ENCODE data around the gene BEND7.
"Not testable (repeated sequence)": the region's sequence is repeated elsewhere in the genome, so short reads cannot be mapped to it uniquely, and the experiment has no call there.

The BEND7 gene

DNA sequence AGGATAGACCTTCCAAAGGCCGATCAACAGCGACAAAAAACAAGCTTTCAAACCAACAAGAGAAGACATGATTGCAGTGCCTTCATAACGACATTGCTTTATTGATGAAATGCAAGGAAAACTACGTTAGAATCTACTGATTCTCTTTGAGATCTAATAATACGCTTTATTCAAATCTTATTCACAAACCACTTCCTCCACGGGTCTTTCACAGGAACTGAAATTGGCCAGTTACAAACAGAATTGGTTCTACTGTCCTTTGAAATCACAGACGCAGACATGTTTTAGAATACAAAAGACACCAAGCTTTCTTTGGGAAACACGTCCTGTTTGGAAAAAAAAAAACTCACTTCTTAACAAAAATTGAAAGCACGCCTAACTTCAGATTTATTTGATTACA is 106.0 kb downstream of the BEND7 start:
- DNase-seq (ENCODE audit: low read depth in 3 of 3, low spot score in 1 of 3): no peak

- no peak for DNase-seq (ENCODE audit: low read depth in 3 of 3, low spot score in 1 of 3)
These were observed 107.4 kb downstream of the BEND7 start for GRCh38 chr10:13421382-13421917.

- DNase-seq (ENCODE audit: low read depth in 3 of 3, low spot score in 1 of 3): no peak
These were observed 108.1 kb downstream of the BEND7 start for GRCh38 chr10:13420532-13421307.

- no peak for DNase-seq (ENCODE audit: low read depth in 3 of 3, low spot score in 1 of 3)
These were observed 111.2 kb downstream of the BEND7 start for GRCh38 chr10:13417459-13418126.

GRCh38 chr10:13416760-13417159 is 112.1 kb downstream of the BEND7 start:
- no peak for DNase-seq (ENCODE audit: low read depth in 3 of 3, low spot score in 1 of 3)

GRCh38 chr10:13414855-13415254 is 114.0 kb downstream of the BEND7 start:
- DNase-seq (ENCODE audit: low read depth in 3 of 3, low spot score in 1 of 3): no peak

DNA sequence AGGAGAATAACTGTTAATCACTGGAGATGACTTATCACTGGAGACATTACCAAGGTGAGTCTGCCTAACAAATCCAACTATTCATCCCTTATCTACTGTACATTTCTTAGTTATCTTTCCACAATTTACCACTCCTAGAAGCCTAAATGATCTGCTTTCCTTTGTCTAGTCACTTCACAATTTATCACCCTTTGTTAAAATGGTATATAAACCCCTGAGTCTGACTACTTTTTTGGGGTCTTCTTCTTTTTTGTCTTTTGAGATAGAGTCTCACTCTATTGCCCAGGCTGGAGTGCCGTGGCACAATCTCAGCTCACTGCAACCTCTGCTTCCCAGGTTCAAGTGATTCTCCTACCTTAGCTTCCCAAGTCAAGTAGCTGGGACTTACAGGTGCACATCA is 114.7 kb downstream of the BEND7 start:
- DNase-seq (ENCODE audit: low read depth in 3 of 3, low spot score in 1 of 3): no peak

GRCh38 chr10:13412894-13413293 is 115.9 kb downstream of the BEND7 start:
- no peak for DNase-seq (ENCODE audit: low read depth in 3 of 3, low spot score in 1 of 3)

DNA sequence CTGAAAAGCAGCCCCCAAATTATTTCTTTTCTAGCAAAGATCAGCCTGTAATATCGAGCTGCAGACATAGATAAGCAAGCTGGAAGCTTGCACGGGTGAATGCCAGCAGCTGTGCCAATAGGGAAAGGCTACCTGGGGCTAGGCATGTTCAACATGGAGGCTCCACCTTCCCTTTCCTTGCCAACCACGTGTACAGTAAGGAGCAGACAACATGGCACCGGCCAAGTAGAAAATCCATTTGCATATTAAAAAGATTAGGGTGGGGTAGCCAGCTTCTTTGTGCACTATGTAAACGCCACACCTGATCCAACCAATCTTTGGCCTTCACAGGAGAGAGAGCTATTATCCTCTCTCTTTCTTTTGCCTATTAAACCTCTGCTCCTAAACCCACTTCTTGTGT is 124.0 kb downstream of the BEND7 start:
- no peak for DNase-seq (ENCODE audit: low read depth in 3 of 3, low spot score in 1 of 3)

DNA sequence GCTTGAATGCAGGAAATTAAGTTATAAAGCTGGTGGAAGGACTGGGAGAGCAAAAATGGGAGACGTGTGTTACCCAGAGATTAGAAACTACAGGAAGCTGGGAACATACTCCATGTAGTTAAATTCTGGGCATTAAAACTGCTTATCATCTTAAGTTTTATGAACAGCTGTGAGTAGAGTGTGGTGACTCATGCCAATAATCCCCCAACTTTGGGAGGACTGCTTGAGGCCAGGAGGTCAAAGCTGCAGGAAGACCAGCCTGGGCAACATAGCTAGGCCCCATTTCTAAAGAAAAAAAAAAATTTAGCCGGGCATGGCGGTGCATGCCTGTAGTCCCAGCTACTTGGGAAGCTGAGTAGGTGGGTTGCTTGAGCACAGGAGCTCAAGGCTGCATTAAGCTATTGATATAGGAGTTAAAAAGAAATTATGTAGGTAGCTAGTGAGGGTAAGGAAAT is 124.5 kb downstream of the BEND7 start:
- DNase-seq (ENCODE audit: low read depth in 3 of 3, low spot score in 1 of 3): no peak

GRCh38 chr10:13403426-13403825 is 125.4 kb downstream of the BEND7 start:
- DNase-seq (ENCODE audit: low read depth in 3 of 3, low spot score in 1 of 3): not testable (repeated sequence)

DNA sequence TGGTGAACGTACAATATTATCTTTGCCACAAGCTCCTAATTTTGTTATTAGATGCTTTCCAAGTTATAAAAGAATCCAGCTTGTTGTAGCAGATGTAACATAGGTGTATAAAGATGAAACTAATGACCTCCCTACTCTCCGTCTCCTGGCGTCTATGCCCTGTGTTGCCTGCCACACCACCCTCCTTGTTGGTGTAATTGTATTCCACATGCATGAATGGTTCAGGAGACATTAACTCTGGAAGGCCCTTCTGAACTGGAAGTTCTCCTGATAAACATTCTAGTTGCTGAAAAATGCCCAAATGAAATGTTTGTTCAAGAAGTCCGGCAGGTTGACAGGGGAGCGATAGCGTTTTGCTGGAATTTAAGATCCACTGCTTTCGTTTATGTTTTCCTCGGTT is 126.8 kb downstream of the BEND7 start:
- DNase-seq (ENCODE audit: low read depth in 3 of 3, low spot score in 1 of 3): no peak

DNA sequence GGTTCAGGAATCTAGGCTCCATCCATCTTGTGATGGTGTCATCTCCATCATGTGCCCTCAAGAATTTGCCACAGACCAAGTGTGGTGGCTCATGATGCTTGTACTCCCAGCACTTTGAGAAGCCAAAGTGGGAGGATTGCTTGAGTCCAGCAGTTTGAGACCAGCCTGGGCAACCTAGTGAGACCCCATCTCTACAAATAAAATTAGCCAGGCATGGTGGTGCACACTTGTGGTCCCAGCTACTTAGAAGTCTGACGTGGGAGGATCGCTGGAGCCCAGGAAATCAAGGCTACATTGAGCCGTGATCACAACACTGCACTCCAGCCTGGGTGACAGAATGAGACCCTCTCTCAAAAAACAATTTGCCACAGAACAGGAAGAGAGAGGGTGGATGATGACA is 127.7 kb downstream of the BEND7 start:
- no peak for DNase-seq (ENCODE audit: low read depth in 3 of 3, low spot score in 1 of 3)

- no peak for DNase-seq (ENCODE audit: low read depth in 3 of 3, low spot score in 1 of 3)
These were observed 128.4 kb downstream of the BEND7 start for GRCh38 chr10:13400196-13400965.

- no peak for DNase-seq (ENCODE audit: low read depth in 3 of 3, low spot score in 1 of 3)
These were observed 129.1 kb downstream of the BEND7 start for GRCh38 chr10:13399752-13400151.

DNA sequence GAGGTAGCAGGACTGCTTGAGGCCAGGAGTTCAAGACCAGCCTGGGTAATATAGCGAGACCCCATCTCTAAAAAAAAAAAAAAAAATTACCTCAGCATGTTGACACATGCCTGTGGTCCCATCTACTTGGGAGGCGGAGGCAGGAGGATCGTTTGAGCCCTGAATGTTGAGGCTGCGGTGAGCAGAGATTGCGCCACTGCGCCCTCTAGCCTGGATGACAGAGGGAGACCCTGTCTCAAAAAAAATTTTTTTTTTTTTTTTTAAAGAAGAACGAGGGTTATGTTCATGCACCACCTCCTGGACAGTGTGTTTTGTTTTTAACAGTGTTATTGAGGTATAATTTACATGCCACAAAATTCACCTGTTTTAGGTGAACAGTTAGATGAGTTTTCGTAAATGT is 129.6 kb downstream of the BEND7 start:
- DNase-seq (ENCODE audit: low read depth in 3 of 3, low spot score in 1 of 3): no peak

DNA sequence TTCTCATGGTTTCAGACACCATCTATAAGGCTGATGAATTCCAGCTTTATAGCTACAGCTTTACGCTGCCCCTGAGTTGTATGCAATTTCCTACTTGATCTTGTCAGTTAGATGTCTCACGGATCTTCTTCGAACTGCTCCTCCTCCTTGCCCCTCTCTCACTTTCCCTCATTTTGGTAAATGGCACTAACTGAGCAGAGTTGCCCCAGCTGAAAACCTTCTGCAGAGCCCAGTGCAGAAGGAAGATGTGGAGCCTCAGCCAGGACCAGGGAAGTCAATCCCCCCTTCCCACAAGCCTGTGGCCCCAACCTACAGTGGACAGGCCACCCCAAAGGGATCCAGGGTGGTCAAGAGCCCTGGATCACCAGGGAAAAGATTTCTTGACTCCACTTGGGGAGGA is 131.8 kb downstream of the BEND7 start:
- DNase-seq (ENCODE audit: low read depth in 3 of 3, low spot score in 1 of 3): no peak

GRCh38 chr10:13396369-13396768 is 132.4 kb downstream of the BEND7 start:
- DNase-seq (ENCODE audit: low read depth in 3 of 3, low spot score in 1 of 3): no peak

DNA sequence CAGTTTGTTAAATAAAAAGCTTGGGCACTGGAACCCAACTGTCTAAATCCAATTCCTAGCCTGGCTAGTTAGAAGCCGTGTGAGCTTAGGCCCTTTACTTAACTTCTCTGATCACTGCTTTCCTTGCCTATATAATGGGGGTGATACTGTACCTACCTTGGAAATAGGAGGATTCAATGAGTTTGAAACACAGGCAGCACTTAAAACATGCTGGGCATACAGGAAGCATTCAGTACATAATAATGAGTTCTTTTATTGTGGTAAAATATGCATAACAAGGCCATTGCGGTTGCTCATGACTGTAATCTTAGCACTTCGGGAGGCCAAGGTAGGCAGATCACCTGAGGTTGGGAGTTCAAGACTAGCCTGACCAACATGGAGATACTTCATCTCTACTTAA is 133.3 kb downstream of the BEND7 start:
- DNase-seq (ENCODE audit: low read depth in 3 of 3, low spot score in 1 of 3): no peak

DNA sequence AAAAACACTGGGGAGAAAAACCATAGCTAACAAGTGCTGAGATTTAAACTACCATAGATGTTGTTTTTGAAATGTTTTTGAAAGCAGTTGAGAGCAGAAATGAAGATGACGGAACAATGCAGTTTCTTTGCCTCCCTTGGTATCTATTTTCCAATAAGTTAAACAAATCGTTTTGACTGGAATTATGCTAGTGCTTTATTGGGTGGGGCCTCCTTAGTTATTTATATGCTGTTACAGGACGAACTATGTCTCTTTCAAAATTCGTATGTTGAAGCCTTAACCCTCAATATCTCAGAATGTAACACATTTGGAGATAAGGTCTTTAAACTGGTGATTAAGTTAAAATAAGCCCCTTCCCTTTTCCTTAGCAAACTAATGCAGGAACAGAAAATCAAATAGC is 135.2 kb downstream of the BEND7 start:
- no peak for DNase-seq (ENCODE audit: low read depth in 3 of 3, low spot score in 1 of 3)

- DNase-seq (ENCODE audit: low read depth in 3 of 3, low spot score in 1 of 3): no peak
These were observed 136.1 kb downstream of the BEND7 start for GRCh38 chr10:13392701-13393100.
